Measurements from ENCODE around the gene SLC22A2. TPM values are rescaled to one million over a fixed set of nuclear protein-coding genes. Genes with fewer than 3 reads are reported as not detected.

The SLC22A2 gene
- total RNA-seq, 6 experiments from 2014 or later = not detected

GRCh38 chr6:160259143-160259425, 463 bp upstream of the SLC22A2 start:
- ATAC-seq (no peak), DNase-seq (no peak)
- Histone ChIP-seq H3K4me1 (peaks cover 0 to 11% (median 3%) of the 10 kb centered on the region in 4 donors), H3K27me3 (no peaks in the 10 kb centered on the region), H3K36me3 (no peaks in the 10 kb centered on the region), H3K4me3 (no peak overlapping the region), H3K27ac (no peak overlapping the region), H3K9me3 (no peaks in the 10 kb centered on the region)
- TF ChIP-seq POLR2A (IDR thresholded peaks at IDR 0.05) = no peak
- no peak for TF ChIP-seq CTCF (IDR thresholded peaks at IDR 0.05)
- intact Hi-C loops (cut with DNase I) = no loop called here
- 71% methylated on average over 6 of the region's 8 CpGs for WGBS (ENCODE audit: insufficient coverage, low coverage, low lambda C conversion rate, missing lambda C conversion rate)

- 0% methylated on average over 1 of the region's 1 CpG for WGBS (ENCODE audit: insufficient coverage, low coverage, low lambda C conversion rate, missing lambda C conversion rate)
- TF ChIP-seq CTCF (IDR thresholded peaks at IDR 0.05) = no peak
- ATAC-seq (no peak), DNase-seq (no peak)
- Histone ChIP-seq H3K4me1 (peaks cover 0 to 15% (median 7%) of the 10 kb centered on the region in 4 donors), H3K4me3 (no peak overlapping the region), H3K9me3 (no peaks in the 10 kb centered on the region), H3K27me3 (no peaks in the 10 kb centered on the region), H3K27ac (no peak overlapping the region), H3K36me3 (no peaks in the 10 kb centered on the region)
- intact Hi-C loops (cut with DNase I) = no loop called here
Measured at GRCh38 chr6:160256445-160256844, 2.2 kb downstream of the SLC22A2 start.

GRCh38 chr6:160254467-160255312, 3.9 kb downstream of the SLC22A2 start:
- no peak overlapping the region for H3K4me3 ChIP-seq
- WGBS (ENCODE audit: insufficient coverage, low coverage, low lambda C conversion rate, missing lambda C conversion rate) = 16% methylated on average over 7 of the region's 7 CpGs
- H3K27ac ChIP-seq = peak overlapping the region; percentile 62 to 89 (median 70)

GRCh38 chr6:160253714-160254113, 4.9 kb downstream of the SLC22A2 start:
- Histone ChIP-seq H3K4me1 (peaks cover 0 to 15% (median 7%) of the 10 kb centered on the region in 4 donors), H3K36me3 (no peaks in the 10 kb centered on the region), H3K4me3 (no peak overlapping the region), H3K27me3 (no peaks in the 10 kb centered on the region), H3K27ac (peak overlapping the region; percentile 62 to 89 (median 70)), H3K9me3 (no peaks in the 10 kb centered on the region)
- peak; percentile 78 to 89 (median 81) for ATAC-seq
- intact Hi-C loops (cut with DNase I) = no loop called here
- TF ChIP-seq CTCF (IDR thresholded peaks at IDR 0.05) = no peak
- TF ChIP-seq POLR2A (IDR thresholded peaks at IDR 0.05) = no peak
- 38% methylated on average over 1 of the region's 1 CpG for WGBS (ENCODE audit: insufficient coverage, low coverage, low lambda C conversion rate, missing lambda C conversion rate)
- no peak for DNase-seq

More at GRCh38 chr6:160254467-160255312, 3.9 kb downstream of the SLC22A2 start:
- intact Hi-C loops (cut with DNase I) = no loop called here
- ATAC-seq = peak; percentile 89 to 95 (median 92)
- Histone ChIP-seq H3K9me3 (no peaks in the 10 kb centered on the region), H3K4me1 (peaks cover 0 to 15% (median 7%) of the 10 kb centered on the region in 4 donors), H3K36me3 (no peaks in the 10 kb centered on the region), H3K27me3 (no peaks in the 10 kb centered on the region)
- TF ChIP-seq CTCF (IDR thresholded peaks at IDR 0.05) (peak in 3 of 4 donors; percentile 25 to 40 (median 32)), POLR2A (IDR thresholded peaks at IDR 0.05) (no peak)
- DNase-seq = peak; percentile 74 to 83 (median 77)
